ENCODE measurements around the gene DNMBP.

- TF ChIP-seq FOXA1 (IDR thresholded peaks at IDR 0.05) (no peak), ELF4 (IDR thresholded peaks at IDR 0.05) (no peak), BHLHE40 (IDR thresholded peaks at IDR 0.05; ENCODE audit: borderline replicate concordance) (no peak), NFRKB (IDR thresholded peaks at IDR 0.05) (no peak), TARDBP (IDR thresholded peaks at IDR 0.05) (no peak), SP1 (IDR thresholded peaks at IDR 0.05) (no peak), HDGF (IDR thresholded peaks at IDR 0.05; ENCODE audit: borderline replicate concordance) (no peak)
These were observed 121.1 kb downstream of the DNMBP start for GRCh38 chr10:99888622-99889021.

Data from HEK293T (cell line).